ENCODE data around the gene CFAP97D2.
"Not testable (repeated sequence)": the region's sequence is repeated elsewhere in the genome, so short reads cannot be mapped to it uniquely, and the experiment has no call there.

The CFAP97D2 gene

DNA sequence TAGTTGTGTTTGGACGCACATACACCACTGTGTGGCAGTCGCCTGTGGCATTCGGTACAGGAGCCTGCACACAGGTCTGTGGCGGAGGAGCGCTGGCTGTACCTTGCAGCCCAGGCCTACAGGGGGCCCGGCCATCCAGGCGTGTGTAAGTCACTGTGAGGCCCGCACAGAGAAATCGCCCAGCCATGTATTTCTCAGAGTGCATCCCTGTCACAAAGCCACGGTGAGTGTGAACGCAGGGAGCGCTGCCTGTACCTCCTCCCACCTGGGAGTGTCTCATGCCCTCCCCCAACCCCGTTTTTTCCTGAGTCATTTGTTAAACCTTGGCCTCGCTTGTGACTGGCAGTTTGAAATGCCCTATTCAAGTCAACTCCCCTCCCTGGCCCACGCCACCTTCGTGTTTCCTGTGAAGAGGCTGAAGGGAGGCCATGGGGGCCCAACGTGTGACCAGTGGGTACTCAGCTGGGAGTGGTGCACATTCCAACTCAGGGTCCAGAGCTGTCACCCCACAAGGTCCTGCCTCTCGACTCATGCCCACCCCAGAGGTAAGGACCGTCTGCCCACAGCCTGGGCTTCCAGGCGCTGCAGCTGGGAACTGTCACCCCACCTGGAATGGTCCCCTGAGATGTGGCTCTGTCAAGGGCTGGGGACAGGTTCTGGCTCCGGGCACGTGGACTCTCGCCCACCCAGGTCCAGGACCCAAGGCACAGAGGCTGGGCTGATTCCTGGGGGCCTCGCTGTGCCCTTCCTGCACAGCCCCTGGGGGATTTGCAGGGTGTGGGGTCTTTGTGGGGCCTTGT lies 35.1 kb upstream of the CFAP97D2 start:
- DNase-seq, result no peak

DNA sequence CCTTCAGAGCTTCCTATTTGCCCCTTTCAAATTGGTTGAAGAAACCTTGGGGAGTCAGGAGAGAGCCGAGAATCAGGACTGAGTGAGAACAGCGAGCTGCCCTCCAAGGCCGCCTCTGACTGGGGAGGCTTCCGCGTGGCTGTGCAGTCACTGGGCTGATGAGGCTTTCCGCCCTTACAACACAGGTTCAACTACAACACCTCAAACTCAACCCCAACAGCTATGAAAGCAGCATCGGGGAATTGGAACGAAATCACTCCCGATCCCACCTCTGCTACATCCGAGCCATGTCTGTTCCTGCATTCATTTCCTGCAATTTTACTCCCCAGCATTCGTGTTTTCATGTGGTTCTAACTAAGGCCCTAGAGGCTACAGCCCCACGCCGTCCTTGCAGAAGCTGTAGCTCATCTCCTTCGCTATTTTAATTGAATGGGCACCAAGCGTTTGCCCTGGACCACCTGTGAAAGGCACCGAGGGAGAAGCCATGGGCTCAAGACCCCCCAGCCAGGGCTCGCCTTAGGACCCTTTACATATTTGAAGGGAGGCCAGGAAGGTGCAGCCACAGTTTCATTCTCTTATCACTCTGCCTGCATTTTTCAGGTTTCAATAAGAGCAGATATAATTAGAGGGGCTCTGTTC lies 34.3 kb upstream of the CFAP97D2 start:
- DNase-seq, result no peak

DNA sequence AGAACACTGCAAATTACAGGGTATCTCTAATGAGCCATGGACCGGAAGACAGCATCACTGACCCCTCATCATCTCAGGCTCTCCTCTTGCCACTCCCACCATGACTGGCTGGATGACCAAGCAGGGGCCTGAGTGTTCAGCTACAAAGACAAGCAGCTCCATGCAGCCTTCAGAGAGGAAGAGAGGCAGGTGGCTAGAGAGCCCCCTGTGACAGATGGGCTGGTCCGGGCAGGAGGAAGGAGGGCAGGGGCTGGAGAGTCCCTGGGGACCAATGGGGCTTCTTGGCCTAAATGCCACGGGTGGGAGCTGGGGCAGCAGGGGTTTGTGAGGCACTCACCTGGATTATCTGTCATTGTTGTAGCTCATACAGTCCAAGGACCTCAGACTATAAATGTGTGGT lies 33.8 kb upstream of the CFAP97D2 start:
- DNase-seq, result no peak

- no peak for DNase-seq
Observed at GRCh38 chr13:114145722-114146121, 33.3 kb upstream of the CFAP97D2 start.

DNA sequence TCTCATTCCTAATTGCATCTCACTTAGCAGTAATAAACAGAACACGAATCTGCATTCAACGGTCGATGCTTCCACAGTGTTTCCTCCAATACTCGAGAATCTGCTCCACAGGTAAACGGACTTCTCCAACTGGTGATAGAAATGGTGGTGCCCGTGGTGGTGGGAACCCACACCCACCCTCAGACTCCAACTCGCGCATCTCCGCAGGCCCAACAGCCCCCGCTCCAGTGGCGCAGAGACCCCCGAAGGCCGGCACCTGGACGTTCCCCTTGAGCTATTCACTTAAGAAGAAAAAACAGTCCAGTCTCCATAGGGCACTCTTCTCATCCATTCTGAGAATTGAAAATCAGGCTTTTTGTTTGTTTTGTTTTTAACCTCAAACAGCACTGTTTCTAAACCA lies 32.9 kb upstream of the CFAP97D2 start:
- DNase-seq, result no peak

GRCh38 chr13:114146629-114147028 lies 32.4 kb upstream of the CFAP97D2 start:
- DNase-seq, result no peak

DNA sequence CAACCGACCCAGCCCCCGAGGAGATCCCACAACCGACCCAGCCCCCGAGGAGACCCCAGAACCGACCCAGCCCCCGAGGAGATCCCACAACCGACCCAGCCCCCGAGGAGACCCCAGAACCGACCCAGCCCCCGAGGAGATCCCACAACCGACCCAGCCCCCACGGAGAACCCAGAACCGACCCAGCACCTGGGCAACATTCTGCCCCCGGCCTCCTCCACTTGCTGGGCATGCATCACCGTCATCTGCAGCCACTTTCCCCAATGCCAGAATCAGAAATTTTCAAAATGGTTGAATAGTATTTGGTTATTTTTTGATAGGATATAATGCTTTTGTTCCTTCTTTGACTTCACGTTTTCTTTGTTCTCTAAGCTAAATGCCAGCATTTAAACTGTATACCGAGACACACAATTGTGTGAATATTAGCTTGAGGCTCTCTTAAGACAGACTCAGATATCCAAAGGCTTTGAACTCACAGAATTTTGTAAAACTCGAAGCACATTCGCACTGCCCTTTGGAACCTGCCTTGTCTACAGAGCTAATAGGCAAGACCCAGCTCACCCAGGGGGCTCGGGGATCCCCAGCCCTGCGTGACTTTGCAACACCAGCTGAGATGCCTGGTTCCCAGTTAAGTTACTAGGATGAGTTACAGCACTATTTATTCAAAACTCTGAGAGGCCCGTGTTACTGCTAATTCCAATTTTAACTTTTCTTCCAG lies 31.1 kb upstream of the CFAP97D2 start:
- no peak for DNase-seq

- DNase-seq, result no peak
Observed at GRCh38 chr13:114148521-114148855, 30.6 kb upstream of the CFAP97D2 start.

DNA sequence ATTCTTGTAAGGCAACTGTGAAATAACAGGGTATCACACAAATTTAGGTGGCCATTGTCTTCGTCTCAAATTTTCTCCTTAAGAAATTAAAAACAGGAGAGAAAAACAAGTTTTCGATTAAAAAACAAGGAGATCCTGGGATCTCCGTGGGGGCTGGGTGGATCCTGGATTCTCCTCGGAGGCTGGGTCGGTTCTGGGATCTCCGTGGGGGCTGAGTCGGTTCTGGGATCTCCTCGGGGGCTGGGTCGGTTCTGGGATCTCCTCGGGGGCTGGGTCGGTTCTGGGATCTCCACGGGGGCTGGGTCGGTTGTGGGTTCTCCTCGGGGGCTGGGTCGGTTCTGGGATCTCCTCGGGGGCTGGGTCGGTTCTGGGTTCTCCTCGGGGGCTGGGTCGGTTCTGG lies 30.2 kb upstream of the CFAP97D2 start:
- not testable (repeated sequence) for DNase-seq

GRCh38 chr13:114149774-114150740 lies 29.0 kb upstream of the CFAP97D2 start:
- DNase-seq, result no peak

- DNase-seq, result no peak
Observed at GRCh38 chr13:114151031-114151430, 28.0 kb upstream of the CFAP97D2 start.

DNA sequence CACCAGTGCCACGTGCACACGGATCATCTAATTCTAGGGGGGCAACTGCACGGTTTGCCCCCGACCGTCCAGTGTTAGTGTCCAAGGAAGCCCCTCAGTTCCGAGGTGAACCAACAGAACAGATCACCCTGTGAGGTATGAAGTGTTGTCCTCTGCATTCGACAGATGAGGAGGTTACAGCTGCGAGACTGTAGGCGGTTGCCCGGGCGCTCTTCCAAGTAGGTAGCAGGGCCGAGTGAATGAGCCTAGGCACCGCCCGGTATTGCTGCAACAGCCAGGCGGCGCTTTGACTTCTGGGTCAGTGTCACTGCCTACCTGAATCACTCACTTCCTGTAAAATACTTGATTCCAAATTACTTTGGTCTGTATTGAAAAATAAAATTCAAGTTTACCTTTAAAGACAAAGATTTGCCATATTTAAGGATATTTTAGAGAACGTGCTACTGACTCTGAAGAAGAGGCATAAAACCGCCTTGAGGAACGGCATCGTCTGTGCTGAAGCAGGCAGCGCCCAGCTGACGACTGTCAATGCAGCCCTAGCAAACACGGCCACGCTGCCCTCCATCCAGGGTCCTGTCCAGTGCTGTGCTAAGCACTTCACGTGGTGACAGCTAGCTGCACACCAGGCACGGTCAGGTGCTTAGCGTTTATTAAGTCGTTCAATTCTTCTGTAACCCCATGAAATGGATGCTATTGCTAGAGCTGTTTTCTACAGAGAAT lies 27.3 kb upstream of the CFAP97D2 start:
- no peak for DNase-seq

GRCh38 chr13:114152285-114152645 lies 26.8 kb upstream of the CFAP97D2 start:
- no peak for DNase-seq

DNA sequence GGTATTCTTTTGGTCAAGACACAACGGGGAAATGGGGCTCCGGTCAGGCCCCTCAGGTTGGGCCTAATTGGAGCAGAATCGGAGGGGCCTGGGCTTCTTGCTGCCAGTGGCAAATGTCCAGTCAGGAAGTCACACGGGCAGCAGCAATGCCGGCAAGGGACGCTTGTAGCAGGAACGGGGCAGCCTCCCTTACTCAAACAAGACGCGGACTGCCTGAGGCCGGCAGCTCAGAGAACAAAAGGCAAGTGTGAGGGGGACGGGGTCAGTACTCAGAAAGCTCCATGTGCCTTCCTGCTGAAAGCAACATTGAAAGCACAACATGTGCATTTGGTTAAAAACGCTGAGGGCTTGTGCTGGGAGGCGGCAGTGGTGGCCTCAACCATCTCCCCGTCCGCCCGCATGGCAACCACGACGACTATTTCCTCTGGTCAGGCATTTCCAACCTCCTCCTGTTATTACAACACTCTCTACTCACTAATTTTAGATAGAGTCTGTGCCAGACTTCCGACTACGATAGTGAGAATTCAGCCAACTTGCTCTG lies 26.2 kb upstream of the CFAP97D2 start:
- no peak for DNase-seq

- DNase-seq, result no peak
Observed at GRCh38 chr13:114153485-114154080, 25.5 kb upstream of the CFAP97D2 start.

DNA sequence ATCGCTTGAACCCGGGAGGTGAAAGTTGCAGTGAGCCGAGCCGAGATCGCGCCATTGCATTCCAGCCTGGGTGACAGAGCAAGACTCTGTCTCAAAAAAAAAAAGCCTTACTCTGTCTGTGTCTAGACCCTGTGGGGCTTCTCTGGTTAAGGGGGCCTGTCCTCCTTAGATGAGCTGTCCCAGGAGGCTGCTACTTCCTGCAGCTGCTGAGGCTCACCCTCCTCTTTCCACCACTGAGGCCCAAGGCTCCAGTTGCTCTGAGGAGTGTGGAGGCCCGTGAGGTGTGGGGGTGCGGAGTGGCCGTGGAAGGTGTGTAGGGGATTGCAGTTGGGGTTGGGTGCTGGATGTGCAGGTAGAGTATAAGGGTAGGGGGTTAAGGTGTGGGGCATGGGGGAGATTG lies 24.6 kb upstream of the CFAP97D2 start:
- no peak for DNase-seq

GRCh38 chr13:114155320-114155719 lies 23.7 kb upstream of the CFAP97D2 start:
- no peak for DNase-seq

GRCh38 chr13:114155926-114156883 lies 22.9 kb upstream of the CFAP97D2 start:
- no peak for DNase-seq

DNA sequence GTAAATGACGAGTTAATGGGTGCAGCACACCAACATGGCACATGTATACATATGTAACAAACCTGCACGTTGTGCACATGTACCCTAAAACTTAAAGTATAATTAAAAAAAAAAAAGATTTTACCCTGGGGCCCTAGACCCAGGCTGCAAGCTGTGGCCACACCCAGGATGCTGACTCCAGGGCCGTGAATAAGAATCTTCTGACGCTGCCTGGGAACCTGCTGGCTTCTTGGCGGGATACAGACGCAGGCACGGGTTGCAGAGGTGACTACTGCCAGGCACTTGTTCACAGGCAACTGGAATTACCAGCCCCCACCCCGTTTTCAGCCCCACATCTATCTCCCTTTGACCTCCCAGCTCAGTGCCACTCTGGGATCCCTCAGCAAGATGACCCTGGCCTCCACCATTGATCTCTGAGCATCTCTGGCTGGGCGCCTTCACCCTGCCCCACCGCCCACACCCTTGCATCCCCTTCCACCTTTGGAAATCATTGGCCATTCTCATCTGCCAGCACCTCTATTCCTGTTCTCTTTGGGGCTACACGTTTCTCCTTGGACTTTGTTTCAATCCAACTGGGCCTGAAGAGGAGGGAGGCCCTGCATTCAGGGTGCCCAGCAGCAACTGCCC lies 21.1 kb upstream of the CFAP97D2 start:
- DNase-seq, result no peak
